WERI-Rb-1 (cell line): ENCODE results near the gene PKIB.

ENCODE experiments used
- DNase-seq: peaks from one replicate; pipeline ENCODE4 v3.0.0-alpha.2; 2020
- H3K27ac ChIP-seq: fragments of 250-450 bp; sonication (Bioruptor Pico); 2 replicates; pipeline ENCODE4 v1.5.1; 2020; ENCODE audit warnings: mild to moderate bottlenecking, moderate library complexity
- H3K27me3 ChIP-seq: fragments of 250-450 bp; sonication (Bioruptor Pico); 2 replicates; pipeline ENCODE4 v1.5.1; 2021; ENCODE audit warnings: mild to moderate bottlenecking, low read depth, moderate library complexity; ENCODE audit not compliant: insufficient read depth, severe bottlenecking
- H3K36me3 ChIP-seq: fragments of 250-450 bp; sonication (Bioruptor Pico); 2 replicates; pipeline ENCODE4 v1.5.1; 2020; ENCODE audit warnings: mild to moderate bottlenecking, moderate library complexity
- H3K4me3 ChIP-seq: 2 replicates; pipeline ENCODE4 v1.5.1; 2011; ENCODE audit warnings: low read depth, mild to moderate bottlenecking, control low read depth, low read length
- H3K9me3 ChIP-seq: fragments of 250-450 bp; sonication (Bioruptor Pico); 2 replicates; pipeline ENCODE4 v1.5.1; 2021; ENCODE audit warnings: mild to moderate bottlenecking, moderate library complexity; ENCODE audit not compliant: severe bottlenecking
- TF ChIP-seq, protein P1 (sequence below): IDR thresholded peaks from 2 replicates; pipeline ENCODE4 v1.5.1; 2011; ENCODE audit warnings: low read depth, mild to moderate bottlenecking, control low read depth, inconsistent platforms, low read length

PKIB gene

DNA sequence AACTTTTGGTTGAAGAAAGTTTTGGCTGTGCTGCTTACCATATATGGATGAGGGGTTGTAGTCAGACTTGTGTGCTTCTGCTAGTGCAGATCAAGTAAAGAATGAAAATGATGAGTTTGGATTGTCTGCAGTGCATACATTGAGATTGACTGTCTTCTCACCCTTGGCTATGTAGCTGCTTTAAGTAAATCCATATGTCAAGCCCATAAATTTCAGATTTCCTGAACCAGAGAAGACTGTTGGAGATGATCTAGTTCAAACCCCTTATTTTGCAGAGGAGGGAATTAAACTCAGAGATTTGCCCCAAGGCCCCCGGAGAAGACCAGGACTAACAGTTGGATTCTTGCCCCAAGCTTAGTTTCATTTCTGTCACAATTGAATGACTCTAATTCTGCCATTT lies 67.2 kb downstream of the PKIB start:
- no peak overlapping the region for H3K27ac ChIP-seq
- H3K36me3 ChIP-seq, result peaks cover 39% of the 10 kb centered on the region
- H3K27me3 ChIP-seq, result no peaks in the 10 kb centered on the region
- H3K9me3 ChIP-seq, result peaks cover 3% of the 10 kb centered on the region
- TF ChIP-seq, protein P1, sequence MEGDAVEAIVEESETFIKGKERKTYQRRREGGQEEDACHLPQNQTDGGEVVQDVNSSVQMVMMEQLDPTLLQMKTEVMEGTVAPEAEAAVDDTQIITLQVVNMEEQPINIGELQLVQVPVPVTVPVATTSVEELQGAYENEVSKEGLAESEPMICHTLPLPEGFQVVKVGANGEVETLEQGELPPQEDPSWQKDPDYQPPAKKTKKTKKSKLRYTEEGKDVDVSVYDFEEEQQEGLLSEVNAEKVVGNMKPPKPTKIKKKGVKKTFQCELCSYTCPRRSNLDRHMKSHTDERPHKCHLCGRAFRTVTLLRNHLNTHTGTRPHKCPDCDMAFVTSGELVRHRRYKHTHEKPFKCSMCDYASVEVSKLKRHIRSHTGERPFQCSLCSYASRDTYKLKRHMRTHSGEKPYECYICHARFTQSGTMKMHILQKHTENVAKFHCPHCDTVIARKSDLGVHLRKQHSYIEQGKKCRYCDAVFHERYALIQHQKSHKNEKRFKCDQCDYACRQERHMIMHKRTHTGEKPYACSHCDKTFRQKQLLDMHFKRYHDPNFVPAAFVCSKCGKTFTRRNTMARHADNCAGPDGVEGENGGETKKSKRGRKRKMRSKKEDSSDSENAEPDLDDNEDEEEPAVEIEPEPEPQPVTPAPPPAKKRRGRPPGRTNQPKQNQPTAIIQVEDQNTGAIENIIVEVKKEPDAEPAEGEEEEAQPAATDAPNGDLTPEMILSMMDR, result no peak
- no peak for DNase-seq
- H3K4me3 ChIP-seq, result no peak overlapping the region

DNA sequence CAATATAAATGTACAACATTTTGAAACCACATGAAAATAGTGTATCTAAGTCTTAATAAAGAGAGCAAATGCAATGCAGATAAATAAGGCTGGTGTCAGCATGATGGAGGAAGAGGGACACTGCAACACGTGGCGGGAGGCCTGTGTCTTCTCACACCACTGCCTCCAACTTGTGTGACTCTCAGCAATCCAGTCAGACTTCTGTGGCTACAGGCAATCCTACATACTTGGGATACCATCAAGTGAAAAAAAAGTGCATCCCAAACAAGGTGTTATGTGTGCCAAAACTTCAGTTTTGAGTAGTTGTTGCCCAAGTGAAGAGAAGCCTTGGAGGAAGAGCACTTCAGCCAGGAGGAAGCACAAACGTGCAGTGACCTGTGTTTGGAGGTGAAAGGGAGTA lies 68.6 kb downstream of the PKIB start:
- H3K9me3 ChIP-seq, result peaks cover 3% of the 10 kb centered on the region
- DNase-seq, result no peak
- no peak overlapping the region for H3K4me3 ChIP-seq
- no peaks in the 10 kb centered on the region for H3K27me3 ChIP-seq
- peaks cover 34% of the 10 kb centered on the region for H3K36me3 ChIP-seq
- TF ChIP-seq, protein P1, result no peak
- no peak overlapping the region for H3K27ac ChIP-seq

GRCh38 chr6:122681705-122682104 lies 71.5 kb downstream of the PKIB start:
- Histone ChIP-seq H3K27ac (no peak overlapping the region), H3K4me3 (no peak overlapping the region), H3K36me3 (peaks cover 14% of the 10 kb centered on the region), H3K27me3 (no peaks in the 10 kb centered on the region), H3K9me3 (no peaks in the 10 kb centered on the region)
- DNase-seq, result no peak
- TF ChIP-seq, protein P1, result no peak

DNA sequence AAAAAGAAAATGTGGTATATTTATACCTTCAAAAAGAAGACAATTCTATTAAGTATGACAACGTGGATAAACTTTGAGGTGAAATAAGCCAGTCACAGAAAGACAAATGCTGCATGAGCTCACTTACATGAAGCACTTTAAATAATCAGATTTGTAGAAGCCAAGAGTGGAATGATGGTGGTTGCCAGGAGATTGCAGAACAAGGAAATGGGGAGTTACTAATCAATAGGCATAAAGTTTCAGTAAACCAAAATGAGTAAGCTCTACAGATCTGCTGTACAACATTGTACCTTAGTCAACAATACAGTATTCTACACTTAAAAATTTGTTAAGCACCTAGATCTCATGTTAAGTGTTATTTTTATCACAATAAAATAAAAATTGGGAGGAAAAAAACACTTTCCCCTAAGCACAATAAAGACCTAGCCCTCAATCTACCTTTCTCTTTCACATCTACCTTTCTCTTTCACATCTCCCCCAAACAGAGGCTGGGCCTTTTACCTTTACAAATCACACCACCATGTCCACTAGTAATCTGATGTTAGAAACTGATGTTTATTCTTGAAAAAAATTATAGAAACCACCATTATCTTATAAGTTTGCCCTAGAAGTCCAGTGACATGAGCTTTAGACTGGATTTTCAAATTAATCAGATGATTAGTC lies 73.9 kb downstream of the PKIB start:
- DNase-seq, result no peak
- H3K27ac ChIP-seq, result no peak overlapping the region
- H3K4me3 ChIP-seq, result no peak overlapping the region
- H3K9me3 ChIP-seq, result no peaks in the 10 kb centered on the region
- TF ChIP-seq, protein P1, result no peak
- peaks cover 2% of the 10 kb centered on the region for H3K36me3 ChIP-seq
- H3K27me3 ChIP-seq, result no peaks in the 10 kb centered on the region

DNA sequence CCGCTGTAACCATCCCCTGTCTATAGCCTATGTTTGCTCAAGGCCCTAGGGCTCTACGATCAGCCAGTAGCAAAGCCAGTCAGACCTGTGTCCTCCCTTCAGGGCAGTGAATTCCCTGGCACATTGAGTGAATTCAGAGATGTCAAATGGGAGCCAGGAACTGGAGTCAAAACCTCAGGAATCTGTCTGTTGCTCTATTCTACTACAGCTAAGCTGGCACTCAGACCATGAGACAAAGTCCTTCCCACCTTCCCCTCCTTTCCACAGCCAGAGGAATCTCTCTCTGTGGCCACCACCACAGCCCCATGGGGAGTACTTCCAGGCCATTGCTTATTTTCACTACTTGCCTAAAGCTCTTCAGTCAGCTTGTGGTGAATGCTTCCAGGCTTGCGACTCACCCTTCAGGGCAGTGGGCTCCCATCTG lies 82.0 kb downstream of the PKIB start:
- Histone ChIP-seq H3K9me3 (no peaks in the 10 kb centered on the region), H3K36me3 (peaks cover 3% of the 10 kb centered on the region; the same call in 1 of the 2 replicates), H3K27ac (no peak overlapping the region), H3K4me3 (no peak overlapping the region), H3K27me3 (no peaks in the 10 kb centered on the region)
- TF ChIP-seq, protein P1, result no peak
- no peak for DNase-seq
